SJCRH30 (cell line): ENCODE measurements around the gene NXF1. TPM values are rescaled to one million over a fixed set of nuclear protein-coding genes. Genes with fewer than 3 reads are reported as not detected.
"Not testable (repeated sequence)": the region's sequence is repeated elsewhere in the genome, so short reads cannot be mapped to it uniquely, and the experiment has no call there.

Experiments used
- DNase-seq, 2 experiments: peaks; one replicate each; pipeline ENCODE4 v3.0.0-alpha.2; 2015 to 2020
- H3K27ac ChIP-seq: fragments of 250-450 bp; sonication (Bioruptor Pico); 2 replicates; pipeline ENCODE4 v1.5.1; 2020; ENCODE audit warnings: mild to moderate bottlenecking, moderate library complexity
- H3K27me3 ChIP-seq: fragments of 250-450 bp; sonication (Bioruptor Pico); 2 replicates; pipeline ENCODE4 v1.5.1; 2020; ENCODE audit warnings: mild to moderate bottlenecking, moderate library complexity
- H3K36me3 ChIP-seq: fragments of 250-450 bp; sonication (Bioruptor Pico); 2 replicates; pipeline ENCODE4 v1.5.1; 2020; ENCODE audit warnings: mild to moderate bottlenecking, moderate library complexity
- H3K4me1 ChIP-seq: fragments of 250-450 bp; sonication (Bioruptor Pico); 2 replicates; pipeline ENCODE4 v1.5.1; 2020; ENCODE audit warnings: mild to moderate bottlenecking, moderate library complexity
- H3K4me3 ChIP-seq: fragments of 250-450 bp; sonication (Bioruptor Pico); 2 replicates; pipeline ENCODE4 v1.5.1; 2020; ENCODE audit warnings: mild to moderate bottlenecking, moderate library complexity
- H3K9me3 ChIP-seq: fragments of 250-450 bp; sonication (Bioruptor Pico); replicated peaks from 2 replicates; pipeline ENCODE4 v1.5.1; 2020; ENCODE audit warnings: mild to moderate bottlenecking, moderate library complexity
- total RNA-seq: library from RNA; depleted of rRNA; stranded (reverse); fragments of >200 nt; shearing (Covaris generic); gene quantifications from 2 replicates; pipeline ENCODE4 v1.2.3, GENCODE V29; 2014

NXF1 gene
- total RNA-seq, 1 experiment from 2014 or later = 56.4 TPM

DNA sequence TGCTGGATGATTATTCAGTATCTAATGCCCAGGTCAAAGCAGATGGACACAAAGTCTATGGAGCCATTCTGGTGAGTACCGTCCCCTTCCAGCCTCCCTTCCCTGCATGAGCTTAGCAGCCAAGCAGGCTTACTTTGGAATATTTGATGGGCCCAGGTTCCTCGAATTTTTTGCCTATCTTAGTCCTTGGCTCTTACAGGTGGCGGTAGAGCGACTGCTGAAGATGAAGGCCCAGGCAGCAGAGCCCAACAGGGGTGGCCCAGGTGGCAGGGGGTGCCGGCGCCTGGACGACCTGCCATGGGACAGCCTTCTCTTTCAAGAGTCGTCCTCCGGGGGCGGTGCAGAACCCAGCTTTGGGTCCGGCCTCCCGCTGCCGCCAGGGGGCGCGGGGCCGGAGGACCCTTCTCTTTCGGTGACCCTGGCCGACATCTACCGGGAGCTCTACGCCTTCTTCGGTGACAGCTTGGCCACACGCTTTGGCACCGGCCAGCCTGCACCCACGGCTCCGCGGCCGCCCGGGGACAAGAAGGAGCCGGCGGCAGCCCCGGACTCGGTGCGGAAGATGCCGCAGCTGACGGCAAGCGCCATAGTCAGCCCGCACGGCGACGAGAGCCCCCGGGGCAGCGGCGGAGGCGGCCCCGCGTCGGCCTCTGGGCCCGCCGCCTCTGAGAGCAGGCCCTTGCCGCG is 18.8 kb downstream of the NXF1 start:
- peaks cover 4% of the 10 kb centered on the region; the same call in 1 of the 2 replicates for H3K36me3 ChIP-seq

DNA sequence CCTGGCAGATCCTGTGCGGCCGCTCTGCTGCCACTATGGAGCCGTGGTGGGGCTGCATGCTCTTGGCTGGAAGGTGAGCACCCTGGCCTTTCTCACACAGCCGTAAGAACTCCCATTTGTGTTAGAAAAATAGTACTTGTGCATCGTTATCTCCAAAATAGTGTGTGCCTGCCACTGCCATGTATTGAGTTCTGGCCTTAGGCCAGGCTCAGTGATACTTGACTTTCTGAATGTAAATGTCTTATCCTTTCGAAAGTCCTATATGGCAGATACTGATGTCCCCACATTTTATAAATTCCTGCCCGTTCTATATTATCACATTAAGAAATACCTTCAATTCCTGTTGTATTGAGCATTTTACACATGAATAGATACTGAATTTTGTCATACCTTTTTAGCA is 22.5 kb downstream of the NXF1 start:
- no peaks in the 10 kb centered on the region for H3K27me3 ChIP-seq
- H3K4me1 ChIP-seq = no peaks in the 10 kb centered on the region
- H3K36me3 ChIP-seq = peaks cover 10% of the 10 kb centered on the region
- H3K27ac ChIP-seq = no peak overlapping the region
- H3K9me3 ChIP-seq = no peaks in the 10 kb centered on the region
- DNase-seq = no peak
- no peak overlapping the region for H3K4me3 ChIP-seq

More for the DNA sequence above, 18.8 kb downstream of the NXF1 start:
- no peaks in the 10 kb centered on the region for H3K4me1 ChIP-seq
- H3K4me3 ChIP-seq = peak overlapping the region; percentile 89
- no peaks in the 10 kb centered on the region for H3K27me3 ChIP-seq
- H3K9me3 ChIP-seq = no peaks in the 10 kb centered on the region
- peak; percentile 78 to 86 for DNase-seq
- peak overlapping the region; percentile 63; the same call in 1 of the 2 replicates for H3K27ac ChIP-seq

DNA sequence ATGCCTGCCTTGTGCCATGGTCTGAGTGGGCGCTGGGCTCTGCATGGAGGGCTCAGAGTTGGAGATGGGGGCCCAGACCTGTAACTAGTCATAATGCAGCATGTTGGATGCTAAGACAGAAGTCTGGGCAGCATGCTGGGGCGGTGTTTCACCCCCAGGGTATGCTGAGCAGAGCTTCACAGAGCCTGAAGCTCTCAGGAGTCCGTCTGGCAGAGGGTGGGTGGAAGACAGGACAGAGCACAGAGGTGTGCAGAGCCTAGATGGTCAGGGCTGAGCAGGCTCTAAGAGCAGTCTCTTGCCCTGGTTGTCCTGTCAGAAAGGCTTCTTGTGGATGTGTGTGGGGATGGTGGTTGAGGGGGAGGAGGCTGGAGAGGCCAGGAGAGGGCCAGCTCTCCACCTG is 26.8 kb downstream of the NXF1 start:
- peaks cover 13% of the 10 kb centered on the region for H3K36me3 ChIP-seq

DNA sequence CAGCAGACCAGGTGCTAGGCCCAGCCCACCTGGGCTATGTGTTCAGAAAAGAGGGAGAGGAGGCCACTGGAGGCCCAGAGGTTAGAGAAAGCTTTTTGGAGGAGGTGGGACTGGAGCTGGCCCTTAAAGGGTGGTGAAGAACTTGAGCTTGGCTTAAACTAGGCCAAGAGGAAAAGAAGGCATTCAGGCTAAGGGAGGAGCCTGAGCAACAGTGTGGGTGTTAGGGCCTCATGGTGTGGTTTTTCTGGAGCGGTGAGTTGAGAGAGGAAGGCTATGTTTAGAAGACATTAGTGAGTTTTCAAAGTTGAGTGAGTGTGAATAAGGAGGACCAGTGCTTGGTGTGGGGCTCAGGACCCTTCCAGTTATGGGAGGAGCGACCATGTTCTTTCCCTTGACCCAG is 27.9 kb downstream of the NXF1 start:
- H3K9me3 ChIP-seq = no peaks in the 10 kb centered on the region
- H3K27ac ChIP-seq = no peak overlapping the region
- peaks cover 13% of the 10 kb centered on the region for H3K36me3 ChIP-seq
- H3K27me3 ChIP-seq = no peaks in the 10 kb centered on the region
- H3K4me3 ChIP-seq = no peak overlapping the region
- no peak for DNase-seq
- H3K4me1 ChIP-seq = no peaks in the 10 kb centered on the region

More for the DNA sequence above, 26.8 kb downstream of the NXF1 start:
- DNase-seq = no peak
- Histone ChIP-seq H3K27me3 (no peaks in the 10 kb centered on the region), H3K4me3 (no peak overlapping the region), H3K27ac (no peak overlapping the region), H3K9me3 (no peaks in the 10 kb centered on the region), H3K4me1 (no peaks in the 10 kb centered on the region)

DNA sequence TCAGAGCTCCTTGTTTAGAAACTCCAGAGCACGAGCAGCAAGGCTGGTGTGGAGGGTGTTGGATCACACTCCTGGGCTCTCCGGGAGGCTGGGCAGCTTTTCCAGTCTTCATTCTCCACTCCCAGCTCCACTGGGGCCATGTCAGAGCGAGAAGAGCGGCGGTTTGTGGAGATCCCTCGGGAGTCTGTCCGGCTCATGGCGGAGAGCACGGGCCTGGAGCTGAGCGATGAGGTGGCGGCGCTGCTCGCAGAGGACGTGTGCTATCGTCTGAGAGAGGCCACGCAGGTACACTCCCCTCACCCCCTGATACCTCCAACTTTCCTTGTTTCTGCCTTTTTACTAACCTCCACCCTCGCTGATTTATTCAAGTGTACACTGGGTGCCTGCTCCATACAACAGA is 29.6 kb downstream of the NXF1 start:
- H3K27ac ChIP-seq = no peak overlapping the region
- no peak for DNase-seq
- peaks cover 13% of the 10 kb centered on the region for H3K36me3 ChIP-seq
- no peaks in the 10 kb centered on the region for H3K9me3 ChIP-seq
- H3K4me1 ChIP-seq = no peaks in the 10 kb centered on the region
- H3K27me3 ChIP-seq = no peaks in the 10 kb centered on the region
- no peak overlapping the region for H3K4me3 ChIP-seq

DNA sequence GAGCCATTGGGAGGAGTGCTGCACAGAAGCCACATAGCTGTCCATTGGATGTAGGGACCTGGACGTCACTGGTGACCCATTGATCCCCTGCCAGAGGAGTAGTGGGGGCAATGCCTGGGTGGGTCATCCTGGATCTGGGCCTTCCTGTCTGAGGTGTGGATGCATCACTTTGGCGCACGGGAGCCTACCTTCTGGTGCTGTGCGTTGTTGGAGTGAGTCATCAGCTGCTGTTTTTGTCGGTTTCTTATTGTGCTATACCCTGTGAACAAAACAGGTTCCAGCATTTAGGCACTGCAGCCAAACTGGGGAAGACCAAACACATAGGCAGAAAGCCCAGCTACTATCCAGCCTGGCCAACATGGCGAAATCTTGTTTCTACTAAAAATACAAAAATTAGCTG is 30.8 kb downstream of the NXF1 start:
- H3K4me1 ChIP-seq = no peaks in the 10 kb centered on the region
- H3K36me3 ChIP-seq = peaks cover 7% of the 10 kb centered on the region; the same call in 1 of the 2 replicates
- no peak for DNase-seq
- no peak overlapping the region for H3K27ac ChIP-seq
- H3K4me3 ChIP-seq = no peak overlapping the region
- no peaks in the 10 kb centered on the region for H3K27me3 ChIP-seq
- H3K9me3 ChIP-seq = no peaks in the 10 kb centered on the region

DNA sequence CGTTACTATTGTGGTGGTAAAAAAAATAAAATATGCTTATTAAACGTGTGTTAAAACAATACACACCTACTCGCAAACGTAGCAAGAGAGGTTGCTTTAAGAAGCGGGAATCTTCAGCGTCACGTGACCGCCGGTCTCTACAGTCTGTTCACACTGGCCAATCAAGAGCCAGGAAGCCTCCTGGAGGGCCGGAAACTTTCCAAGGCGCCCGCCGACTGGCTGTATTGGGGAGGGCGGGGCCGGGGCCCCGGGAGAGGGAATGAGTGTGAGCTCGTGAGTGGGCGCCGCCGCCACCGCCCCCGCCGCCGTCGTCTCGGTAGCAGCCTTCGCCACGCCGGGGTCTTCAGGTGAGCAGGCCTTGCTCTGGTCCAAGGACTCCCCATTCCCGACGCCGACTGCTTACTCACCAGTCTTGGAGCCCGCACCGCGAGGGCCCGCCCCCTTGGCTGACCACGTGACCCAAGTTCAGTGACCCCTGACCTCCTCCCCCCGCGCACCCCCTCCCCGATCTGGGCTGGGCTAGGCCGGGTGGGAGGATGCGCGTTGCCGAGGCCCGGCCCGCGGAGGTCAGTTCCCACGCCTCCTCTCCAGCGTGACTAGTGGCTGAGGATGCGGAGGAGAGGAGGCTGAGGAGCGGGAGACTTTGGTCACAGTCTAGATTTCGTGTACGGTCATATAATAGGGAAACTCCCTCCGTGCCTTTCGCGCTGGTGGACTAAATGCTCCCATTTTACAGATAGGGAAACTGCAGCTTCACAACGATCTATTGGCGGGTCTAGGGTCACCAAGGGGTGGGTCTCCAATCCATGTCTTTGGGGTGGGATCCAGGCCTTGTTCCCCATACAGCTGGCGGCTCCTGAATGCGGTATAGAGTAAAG is 33.9 kb downstream of the NXF1 start, which contains the start of gene TAF6L:
TAF6L (plus strand) TSS at position 253 of the 878 bp plus-strand sequence. CDS start 4,388 bp downstream, outside the sequence.
- peak; percentile 98 for DNase-seq
- Histone ChIP-seq H3K4me1 (no peaks in the 10 kb centered on the region), H3K9me3 (no peaks in the 10 kb centered on the region), H3K27me3 (no peaks in the 10 kb centered on the region), H3K36me3 (peaks cover 4% of the 10 kb centered on the region; the same call in 1 of the 2 replicates), H3K27ac (peak within 1 kb of the TSS; percentile 85), H3K4me3 (peak within 1 kb of the TSS; percentile 75)

DNA sequence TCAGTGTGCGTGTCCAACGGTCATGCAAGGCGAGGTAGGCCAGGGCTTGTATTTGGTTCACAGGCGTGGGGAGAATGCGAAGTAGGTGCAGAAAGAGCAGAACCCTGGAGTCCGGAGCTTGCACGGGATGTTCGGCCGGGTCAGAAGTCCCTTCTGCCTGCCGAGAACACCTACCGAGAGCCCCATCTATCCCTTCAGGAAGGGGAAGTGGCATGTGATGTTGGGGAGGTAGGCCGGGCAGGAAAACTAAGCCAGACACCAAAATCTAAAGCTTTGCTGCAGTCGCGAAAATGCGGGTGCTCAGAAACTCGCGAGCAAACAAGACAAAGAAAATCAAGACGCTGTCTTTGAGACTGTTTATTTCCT is 34.5 kb downstream of the NXF1 start:
- Histone ChIP-seq H3K36me3 (peaks cover under 1% of the 10 kb centered on the region; the same call in 1 of the 2 replicates), H3K4me1 (no peaks in the 10 kb centered on the region), H3K27ac (peak overlapping the region; percentile 85), H3K4me3 (peak overlapping the region; percentile 75), H3K27me3 (no peaks in the 10 kb centered on the region), H3K9me3 (no peaks in the 10 kb centered on the region)
- no peak for DNase-seq

DNA sequence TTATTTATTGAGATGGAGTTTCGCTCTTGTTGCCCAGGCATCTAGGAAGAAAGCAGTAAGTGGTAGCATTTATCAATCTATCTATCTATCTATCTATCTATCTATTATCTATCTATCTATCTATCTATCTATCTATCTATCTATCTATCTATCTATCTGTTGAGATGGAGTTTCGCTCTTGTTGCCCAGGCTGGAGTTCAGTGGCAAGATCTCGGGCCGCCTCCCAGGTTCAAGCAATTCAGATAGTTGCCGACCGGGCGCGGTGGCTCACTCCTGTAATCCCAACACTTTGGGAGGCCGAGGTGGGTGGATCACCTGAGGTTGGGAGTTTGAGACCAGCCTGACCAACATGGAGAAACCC is 44.4 kb downstream of the NXF1 start:
- not testable (repeated sequence) for H3K27me3 ChIP-seq, DNase-seq, H3K4me1 ChIP-seq, H3K9me3 ChIP-seq, H3K36me3 ChIP-seq, H3K27ac ChIP-seq
- peak overlapping the region; percentile 95 for H3K4me3 ChIP-seq

DNA sequence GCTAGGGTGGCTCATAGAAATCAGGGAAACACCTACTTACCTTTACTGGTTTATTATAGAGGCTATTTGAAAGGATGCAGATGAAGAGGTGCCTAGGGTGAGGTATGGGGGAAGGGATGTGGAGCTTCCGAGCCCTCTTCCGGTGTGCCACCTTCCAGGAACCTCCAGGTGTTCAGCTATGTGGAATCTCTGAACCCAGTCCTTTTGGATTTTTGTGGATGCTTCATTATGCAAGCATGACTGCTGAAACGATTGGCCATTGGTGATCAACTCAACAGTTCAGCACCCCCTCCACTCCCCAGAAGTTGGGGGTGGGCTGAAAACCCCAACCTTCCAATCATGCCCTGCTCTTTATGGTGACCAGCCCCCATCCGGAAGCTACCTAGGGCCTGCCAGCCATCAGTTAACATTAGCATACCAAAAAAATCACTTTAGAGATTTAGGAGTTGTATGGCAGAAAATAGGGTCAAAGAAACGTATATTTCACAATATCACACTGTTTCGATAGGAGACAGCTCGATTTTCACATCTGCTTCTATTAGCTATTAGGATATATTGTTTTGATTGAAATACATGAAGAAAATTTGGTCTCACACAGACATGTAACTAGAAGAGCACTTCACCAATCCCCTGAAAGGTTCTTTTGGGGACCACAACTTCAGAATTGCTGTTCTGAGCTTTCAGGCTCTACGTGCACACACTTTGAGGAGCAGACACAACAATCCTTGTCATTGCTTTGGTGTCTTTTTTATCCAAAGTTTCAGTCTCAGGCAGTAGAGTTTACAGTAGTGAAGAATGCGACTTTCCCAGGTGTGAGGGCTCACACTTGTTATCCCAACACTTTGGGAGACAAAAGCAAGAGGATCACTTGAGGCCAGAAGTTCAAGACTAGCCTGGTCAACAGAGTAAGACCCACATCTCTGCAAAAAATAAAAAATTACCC is 47.1 kb downstream of the NXF1 start:
- Histone ChIP-seq H3K4me1 (peaks cover 8% of the 10 kb centered on the region), H3K9me3 (no peaks in the 10 kb centered on the region), H3K27me3 (no peaks in the 10 kb centered on the region), H3K27ac (no peak overlapping the region), H3K36me3 (no peaks in the 10 kb centered on the region), H3K4me3 (no peak overlapping the region)
- DNase-seq = no peak

DNA sequence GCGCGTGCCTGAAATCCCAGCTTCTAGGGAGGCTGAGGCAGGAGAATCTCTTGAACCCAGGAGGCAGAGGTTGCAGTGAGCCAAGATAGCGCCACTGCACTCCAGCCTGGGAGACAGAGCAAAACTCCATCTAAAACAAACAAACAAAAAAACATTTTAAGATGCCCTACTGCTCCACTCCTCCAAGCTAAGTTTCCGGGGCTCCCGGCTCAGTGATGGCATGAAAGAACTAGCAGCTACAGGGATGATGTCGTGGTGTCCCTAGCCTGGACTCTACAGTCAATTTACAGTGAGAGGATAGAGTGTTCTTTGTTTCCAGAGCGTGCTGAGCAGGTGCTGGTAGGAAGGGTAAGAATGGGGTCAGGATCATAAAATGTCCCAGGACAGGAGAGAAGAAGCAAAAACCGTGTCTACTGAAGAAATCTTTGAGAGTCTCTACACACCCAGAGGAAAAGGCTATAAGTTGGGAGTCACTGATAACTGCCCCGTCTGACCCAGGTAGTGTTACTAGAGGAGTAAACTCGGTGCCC is 50.1 kb downstream of the NXF1 start:
- Histone ChIP-seq H3K4me1 (peaks cover 6% of the 10 kb centered on the region; the same call in 1 of the 2 replicates), H3K4me3 (no peak overlapping the region), H3K27ac (no peak overlapping the region), H3K36me3 (no peaks in the 10 kb centered on the region), H3K9me3 (no peaks in the 10 kb centered on the region), H3K27me3 (no peaks in the 10 kb centered on the region)
- peak; percentile 13 to 59 for DNase-seq

DNA sequence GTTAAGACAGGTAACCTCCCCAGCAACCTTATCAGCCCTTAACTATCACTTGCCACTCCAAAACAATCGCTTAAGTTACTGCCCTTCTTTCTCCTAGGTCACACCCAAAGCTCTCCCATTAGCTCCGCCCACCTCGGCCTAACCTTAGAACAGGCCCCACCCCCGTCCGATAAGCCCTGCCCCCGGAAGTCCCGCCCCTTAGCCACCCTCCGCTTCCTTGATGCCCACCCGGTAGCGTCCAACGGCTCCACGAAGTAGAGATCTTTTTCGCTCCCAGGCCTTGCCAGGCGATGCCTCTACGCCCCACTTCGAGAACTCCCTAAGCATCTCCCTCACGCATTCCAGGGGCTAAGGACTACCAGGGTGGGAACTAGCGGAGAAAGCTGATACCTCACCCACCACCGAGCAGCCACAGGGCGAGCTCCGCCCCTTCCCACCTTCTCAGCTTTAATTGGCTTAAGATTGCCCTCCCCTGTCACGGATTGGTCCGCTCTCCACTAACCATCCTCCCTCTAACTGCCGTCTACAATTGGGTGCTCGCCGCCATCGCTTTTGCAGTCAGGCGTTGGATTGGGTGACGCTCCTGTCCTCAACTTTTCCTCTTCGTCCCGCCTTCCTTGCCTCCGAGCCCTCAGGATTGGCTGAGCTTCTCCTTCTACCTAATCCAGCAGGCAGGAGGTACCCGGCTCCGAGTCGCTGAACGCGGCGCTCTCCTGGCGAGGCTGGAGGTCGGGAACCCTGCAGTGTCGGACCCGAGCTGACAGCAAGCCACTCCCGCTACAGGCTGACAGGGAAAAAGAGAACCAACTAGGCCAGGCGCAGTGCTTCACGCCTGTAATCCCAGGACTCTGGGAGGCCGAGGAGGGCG is 51.3 kb downstream of the NXF1 start, which contains the start of gene ZBTB3:
ZBTB3 (minus strand) TSS at position 425 of the 868 bp plus-strand sequence. CDS start 496 bp downstream, outside the sequence.
- Histone ChIP-seq H3K4me1 (peaks cover 6% of the 10 kb centered on the region; the same call in 1 of the 2 replicates), H3K27ac (peak within 1 kb of the TSS; percentile 74), H3K4me3 (peak within 1 kb of the TSS; percentile 84), H3K36me3 (no peaks in the 10 kb centered on the region), H3K9me3 (no peaks in the 10 kb centered on the region), H3K27me3 (no peaks in the 10 kb centered on the region)
- peak; percentile 98 to 99 for DNase-seq

DNA sequence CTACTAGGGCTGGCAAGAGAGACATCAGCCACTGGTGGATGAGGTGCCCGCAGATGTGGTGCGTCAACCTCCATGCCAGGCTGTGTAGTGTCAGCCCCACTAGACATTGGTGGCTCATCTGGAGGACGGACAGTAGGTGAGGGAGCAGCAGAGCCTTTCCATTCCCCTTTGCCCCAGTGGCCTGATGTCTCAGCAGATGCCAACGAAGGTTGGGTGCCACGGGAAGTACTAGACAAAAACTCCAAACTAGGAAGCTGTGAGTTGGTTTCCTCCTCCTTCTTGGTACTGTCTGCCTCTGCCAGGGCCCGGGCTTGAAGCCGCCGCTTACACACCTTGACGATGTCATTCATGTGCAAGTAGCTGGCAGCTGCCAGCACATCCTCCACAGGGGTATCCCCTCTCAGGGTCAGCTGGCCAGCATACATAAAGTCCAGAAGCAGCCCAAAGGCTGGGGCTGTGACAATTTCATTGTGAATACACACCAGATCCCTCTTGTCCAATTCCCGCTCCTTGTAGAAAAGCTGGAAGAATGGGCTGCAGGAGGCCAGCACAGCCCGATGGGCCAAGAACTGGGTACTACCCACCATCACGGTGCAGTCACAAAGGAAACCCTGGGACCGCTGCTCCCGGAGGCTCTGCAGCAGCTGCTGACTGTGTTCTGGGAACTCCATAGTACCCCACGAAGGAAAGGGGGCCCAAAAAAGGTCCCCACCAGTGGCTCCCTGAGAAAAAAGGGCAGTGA is 52.1 kb downstream of the NXF1 start:
- Histone ChIP-seq H3K4me3 (peak overlapping the region; percentile 84), H3K4me1 (peaks cover 6% of the 10 kb centered on the region; the same call in 1 of the 2 replicates), H3K36me3 (no peaks in the 10 kb centered on the region), H3K27me3 (no peaks in the 10 kb centered on the region), H3K27ac (peak overlapping the region; percentile 74), H3K9me3 (no peaks in the 10 kb centered on the region)
- no peak for DNase-seq
